H9 (cell line): Measurements from ENCODE around the gene TMA7B. TPM values are rescaled to one million over a fixed set of nuclear protein-coding genes. Genes with fewer than 3 reads are reported as not detected.
A peak's percentile ranks its signal among the peaks of the same experiment; 100 is the strongest.

Source experiments
- DNase-seq: peaks from one replicate; pipeline ENCODE4 v3.0.0-alpha.2; 2017
- H2AFZ ChIP-seq: one replicate; pipeline ENCODE4 v1.6.1; 2013; ENCODE audit warnings: mild to moderate bottlenecking, low read length, control low read depth, moderate library complexity
- H2AK5ac ChIP-seq: 2 replicates; pipeline ENCODE4 v1.6.1; 2013; ENCODE audit warnings: low read length, control low read depth, mixed read lengths; ENCODE audit not compliant: insufficient read length
- H2BK120ac ChIP-seq: one replicate; pipeline ENCODE4 v1.6.1; 2013; ENCODE audit warnings: low read depth, mild to moderate bottlenecking, low read length, control low read depth, inconsistent platforms; ENCODE audit not compliant: poor library complexity, severe bottlenecking
- H2BK12ac ChIP-seq: 2 replicates; pipeline ENCODE4 v1.6.1; 2013; ENCODE audit warnings: low read length, control low read depth, mixed read lengths, low read depth; ENCODE audit not compliant: insufficient read length
- H2BK15ac ChIP-seq: 2 replicates; pipeline ENCODE4 v1.6.1; 2013; ENCODE audit warnings: low read depth, low read length, control low read depth
- H2BK20ac ChIP-seq: one replicate; pipeline ENCODE4 v1.6.1; 2013; ENCODE audit warnings: low read depth, mild to moderate bottlenecking, low read length, control low read depth, inconsistent platforms; ENCODE audit not compliant: poor library complexity, severe bottlenecking
- H2BK5ac ChIP-seq: 2 replicates; pipeline ENCODE4 v1.6.1; 2013; ENCODE audit warnings: low read length, control low read depth, mixed read lengths; ENCODE audit not compliant: insufficient read length
- H3K14ac ChIP-seq: 2 replicates; pipeline ENCODE4 v1.6.1; 2013; ENCODE audit warnings: low read length, control low read depth; ENCODE audit not compliant: insufficient read depth
- H3K18ac ChIP-seq: 2 replicates; pipeline ENCODE4 v1.6.1; 2013; ENCODE audit warnings: low read depth, mild to moderate bottlenecking, mixed read lengths, low read length, control low read depth; ENCODE audit not compliant: insufficient read length
- H3K23ac ChIP-seq: 2 replicates; pipeline ENCODE4 v1.6.1; 2013; ENCODE audit warnings: low read length, control low read depth, mixed read lengths, low read depth; ENCODE audit not compliant: insufficient read length
- H3K23me2 ChIP-seq: 2 replicates; pipeline ENCODE4 v1.6.1; 2013; ENCODE audit warnings: low read depth, mild to moderate bottlenecking, mixed read lengths, low read length, control low read depth; ENCODE audit not compliant: insufficient read length, poor library complexity, severe bottlenecking
- H3K27ac ChIP-seq: 2 replicates; pipeline ENCODE4 v1.5.1; 2013; ENCODE audit warnings: low read length, control low read depth, mixed read lengths, low read depth; ENCODE audit not compliant: insufficient read length
- H3K27me3 ChIP-seq: 2 replicates; pipeline ENCODE4 v1.6.1; 2013; ENCODE audit warnings: low read length, control low read depth, inconsistent platforms; ENCODE audit not compliant: insufficient read depth
- H3K4ac ChIP-seq: 2 replicates; pipeline ENCODE4 v1.6.1; 2013; ENCODE audit warnings: low read depth, mild to moderate bottlenecking, control low read depth, inconsistent platforms, low read length, moderate library complexity
- H3K4me1 ChIP-seq: 2 replicates; pipeline ENCODE4 v1.6.1; 2013; ENCODE audit warnings: low read length, control low read depth, inconsistent platforms; ENCODE audit not compliant: insufficient read depth
- H3K4me2 ChIP-seq: 2 replicates; pipeline ENCODE4 v1.6.1; 2013; ENCODE audit warnings: low read length, control low read depth, mixed read lengths; ENCODE audit not compliant: insufficient read length, insufficient read depth
- H3K56ac ChIP-seq: 2 replicates; pipeline ENCODE4 v1.6.1; 2013; ENCODE audit warnings: low read depth, mild to moderate bottlenecking, mixed read lengths, low read length, control low read depth; ENCODE audit not compliant: insufficient read length
- H3K79me1 ChIP-seq: 2 replicates; pipeline ENCODE4 v1.6.1; 2013; ENCODE audit warnings: low read depth, mild to moderate bottlenecking, moderate library complexity, low read length, control low read depth, inconsistent platforms; ENCODE audit not compliant: insufficient read depth, poor library complexity, severe bottlenecking
- H3K79me2 ChIP-seq: 2 replicates; pipeline ENCODE4 v1.6.1; 2013; ENCODE audit warnings: low read length, control low read depth, inconsistent platforms; ENCODE audit not compliant: insufficient read depth
- H3K9ac ChIP-seq: 2 replicates; pipeline ENCODE4 v1.6.1; 2013; ENCODE audit warnings: low read length, control low read depth, mixed read lengths; ENCODE audit not compliant: insufficient read length; ENCODE audit errors: extremely low read depth
- H3K9me3 ChIP-seq: one replicate; pipeline ENCODE4 v1.6.1; 2013; ENCODE audit warnings: low read depth, low read length, inconsistent platforms; ENCODE audit not compliant: control insufficient read depth
- H3T11ph ChIP-seq: one replicate; pipeline ENCODE4 v1.6.1; 2013; ENCODE audit warnings: mild to moderate bottlenecking, low read length, control low read depth, inconsistent platforms
- H4K20me1 ChIP-seq: one replicate; pipeline ENCODE4 v1.6.1; 2013; ENCODE audit not compliant: control insufficient read depth, insufficient read length, insufficient read depth
- H4K5ac ChIP-seq: 2 replicates; pipeline ENCODE4 v1.6.1; 2013; ENCODE audit warnings: low read depth, mild to moderate bottlenecking, mixed read lengths, low read length, control low read depth; ENCODE audit not compliant: insufficient read length
- H4K8ac ChIP-seq: replicated peaks from 2 replicates; pipeline ENCODE4 v1.6.1; 2013; ENCODE audit warnings: low read length, control low read depth, mixed read lengths, low read depth; ENCODE audit not compliant: insufficient read length
- H4K91ac ChIP-seq: 2 replicates; pipeline ENCODE4 v1.6.1; 2013; ENCODE audit warnings: low read depth, mild to moderate bottlenecking, moderate library complexity, mixed read lengths, low read length, control low read depth; ENCODE audit not compliant: insufficient read length
- H3K27ac Mint-ChIP-seq, 3 experiments: 2 replicates in 2 of 3; 3 replicates in 1 of 3; pipeline ENCODE4 v1.8.0; 2020 to 2021; ENCODE audit warnings: mixed read lengths in 3 of 3, mild to moderate bottlenecking in 1 of 3, moderate library complexity in 1 of 3
- H3K27me3 Mint-ChIP-seq: 2 replicates; pipeline ENCODE4 v1.8.0; 2021; ENCODE audit warnings: low read depth, mild to moderate bottlenecking, moderate library complexity, mixed read lengths
- H3K36me3 Mint-ChIP-seq, 3 experiments: 2 replicates in 2 of 3; 3 replicates in 1 of 3; pipeline ENCODE4 v1.8.0; 2020 to 2021; ENCODE audit warnings: low read depth in 3 of 3, mixed read lengths in 3 of 3; ENCODE audit not compliant: insufficient read depth in 1 of 3
- H3K4me1 Mint-ChIP-seq, 2 experiments: 2 replicates each; pipeline ENCODE4 v1.8.0; 2020; ENCODE audit warnings: mixed read lengths in 2 of 2
- H3K4me3 Mint-ChIP-seq, 2 experiments: 2 replicates in 1 of 2; 3 replicates in 1 of 2; pipeline ENCODE4 v1.8.0; 2020 to 2021; ENCODE audit warnings: mild to moderate bottlenecking in 2 of 2, mixed read lengths in 2 of 2, moderate library complexity in 1 of 2
- H3K9me3 Mint-ChIP-seq, 2 experiments: 2 replicates in 1 of 2; 3 replicates in 1 of 2; pipeline ENCODE4 v1.8.0; 2020; ENCODE audit warnings: mild to moderate bottlenecking in 2 of 2, mixed read lengths in 2 of 2, moderate library complexity in 1 of 2
- WGBS: extraction: QIAGEN DNeasy Blood & Tissue Kit; methylation state at CpG from one replicate; pipeline ENCODE4 v1.1.7; 2013; ENCODE audit warnings: missing lambda C conversion rate, low lambda C conversion rate, mixed read lengths; ENCODE audit not compliant: insufficient read length; ENCODE audit errors: extremely low coverage; 5-methylcytosine and 5-hydroxymethylcytosine counted together
- total RNA-seq: library from RNA; stranded (reverse); gene quantifications from 2 replicates; pipeline ENCODE4 v1.2.1, GENCODE V29; 2021
- TF ChIP-seq, protein P1 (sequence below): fragments of 200-600 bp; sonication (generic); conservative IDR thresholded peaks from 3 replicates; pipeline ENCODE4 v1.8.0; 2021; ENCODE audit warnings: antibody characterized with exemption, mild to moderate bottlenecking

Gene TMA7B
- total RNA-seq, 1 experiment from 2014 or later: not detected

DNA sequence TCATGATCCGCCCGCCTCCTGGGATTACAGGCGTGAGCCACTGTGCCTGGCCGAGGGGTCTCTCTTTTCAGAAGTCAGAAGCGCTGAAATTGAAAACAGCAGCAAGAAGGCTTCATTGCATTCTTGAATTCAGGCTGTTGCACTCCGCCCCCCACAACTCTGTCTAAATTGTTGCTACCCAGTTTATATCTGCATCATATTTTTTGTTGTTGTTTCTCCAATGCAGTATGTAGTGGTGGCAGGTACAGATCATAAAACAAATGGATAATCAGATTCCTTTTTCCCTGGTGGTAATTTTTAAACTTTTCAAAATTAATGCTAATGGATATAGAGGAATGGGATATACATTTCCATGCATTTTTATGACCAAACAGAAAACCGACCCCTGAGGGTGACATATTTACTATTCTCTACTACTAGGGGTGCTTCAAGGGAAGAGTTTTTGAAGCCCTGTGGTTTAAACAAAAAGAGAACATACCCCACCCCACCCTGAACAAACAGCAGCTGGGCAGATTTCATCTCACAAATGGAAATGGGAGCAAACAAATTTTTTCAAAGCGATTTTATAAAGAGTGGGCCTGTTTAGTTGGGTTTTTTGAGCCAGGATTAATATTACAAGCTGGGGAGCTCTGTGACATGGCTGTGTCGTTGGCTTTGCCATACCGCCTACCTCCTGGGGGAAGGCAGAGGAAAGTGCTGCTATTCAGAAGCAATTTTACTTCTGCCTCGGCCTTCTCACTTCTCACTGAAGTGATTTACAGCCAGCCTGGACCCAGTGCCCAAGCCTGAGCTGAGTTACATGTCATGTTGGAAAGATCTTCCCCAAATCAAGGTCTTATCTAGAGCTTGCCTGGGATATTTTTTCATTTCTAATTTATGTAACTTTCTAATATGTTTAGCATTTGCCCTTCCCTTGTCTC, 16.0 kb upstream of the TMA7B start:
- Mint-ChIP-seq H3K27ac (peak overlapping the region; percentile 11 to 41 (median 15); a peak in 2 of 7 replicates), H3K4me1 (peaks cover 56 to 71% of the 10 kb centered on the region in 2 experiments), H3K27me3 (no peaks in the 10 kb centered on the region), H3K9me3 (no peaks in the 10 kb centered on the region), H3K36me3 (no peaks in the 10 kb centered on the region), H3K4me3 (peak overlapping the region in 1 of 2 experiments; percentile 13; a peak in 2 of 5 replicates)
- Histone ChIP-seq H3T11ph (no peak overlapping the region), H4K5ac (no peak overlapping the region), H2BK20ac (no peak overlapping the region), H3K14ac (no peak overlapping the region), H2BK15ac (no peak overlapping the region), H3K27me3 (no peaks in the 10 kb centered on the region), H3K9ac (no peak overlapping the region), H4K91ac (no peak overlapping the region), H3K27ac (no peak overlapping the region), H3K56ac (no peak overlapping the region), H2BK5ac (no peak overlapping the region), H3K9me3 (no peaks in the 10 kb centered on the region), H3K79me2 (no peaks in the 10 kb centered on the region), H4K8ac (no peak overlapping the region), H3K4me1 (peaks cover 20% of the 10 kb centered on the region), H2BK120ac (no peak overlapping the region), H4K20me1 (no peaks in the 10 kb centered on the region), H3K18ac (no peak overlapping the region), H3K23ac (no peak overlapping the region), H2AK5ac (no peak overlapping the region), H3K79me1 (no peaks in the 10 kb centered on the region), H3K4ac (no peak overlapping the region), H2BK12ac (no peak overlapping the region), H3K4me2 (no peak overlapping the region), H2AFZ (no peak overlapping the region), H3K23me2 (no peaks in the 10 kb centered on the region)
- WGBS: no CpG with 5 or more reads among the region's 11 CpGs
- no peak for DNase-seq
- TF ChIP-seq, protein P1, sequence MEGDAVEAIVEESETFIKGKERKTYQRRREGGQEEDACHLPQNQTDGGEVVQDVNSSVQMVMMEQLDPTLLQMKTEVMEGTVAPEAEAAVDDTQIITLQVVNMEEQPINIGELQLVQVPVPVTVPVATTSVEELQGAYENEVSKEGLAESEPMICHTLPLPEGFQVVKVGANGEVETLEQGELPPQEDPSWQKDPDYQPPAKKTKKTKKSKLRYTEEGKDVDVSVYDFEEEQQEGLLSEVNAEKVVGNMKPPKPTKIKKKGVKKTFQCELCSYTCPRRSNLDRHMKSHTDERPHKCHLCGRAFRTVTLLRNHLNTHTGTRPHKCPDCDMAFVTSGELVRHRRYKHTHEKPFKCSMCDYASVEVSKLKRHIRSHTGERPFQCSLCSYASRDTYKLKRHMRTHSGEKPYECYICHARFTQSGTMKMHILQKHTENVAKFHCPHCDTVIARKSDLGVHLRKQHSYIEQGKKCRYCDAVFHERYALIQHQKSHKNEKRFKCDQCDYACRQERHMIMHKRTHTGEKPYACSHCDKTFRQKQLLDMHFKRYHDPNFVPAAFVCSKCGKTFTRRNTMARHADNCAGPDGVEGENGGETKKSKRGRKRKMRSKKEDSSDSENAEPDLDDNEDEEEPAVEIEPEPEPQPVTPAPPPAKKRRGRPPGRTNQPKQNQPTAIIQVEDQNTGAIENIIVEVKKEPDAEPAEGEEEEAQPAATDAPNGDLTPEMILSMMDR: no peak
